Panc1 (cell line): Measurements from ENCODE around the gene SRSF2. TPM values are rescaled to one million over a fixed set of nuclear protein-coding genes. Genes with fewer than 3 reads are reported as not detected.

ENCODE experiments used
- ATAC-seq: fragments of 200-7000 bp; cut with Tn5 transposase; 2 replicates; pipeline ENCODE4 v1.9.1; 2020; ENCODE audit warnings: mild to moderate bottlenecking, moderate library complexity
- BruUV-seq: library from RNA; stranded (reverse); fragments of 400-500 nt; replicated peaks from 2 replicates; lab custom pipeline; 2021; lab: Mats Ljungman, UMichigan
- CTCF ChIA-PET: fragments of 300-600 bp; sonication (Branson Sonifier 250); formaldehyde crosslinking; loops from one replicate; lab custom pipeline; 2022; ENCODE audit warnings: antibody characterized with exemption; lab: Charles Lee
- POLR2A ChIA-PET: fragments of 300-600 bp; sonication (Branson Sonifier 250); formaldehyde crosslinking; loops from one replicate; lab custom pipeline; 2022; ENCODE audit warnings: antibody characterized with exemption; lab: Charles Lee
- DNase-seq: peaks from one replicate; pipeline ENCODE4 v3.0.0-alpha.2; 2010; ENCODE audit warnings: low read depth, low spot score
- H3K27ac ChIP-seq: 2 replicates; pipeline ENCODE4 v1.5.1; 2011; ENCODE audit warnings: mild to moderate bottlenecking, low read length, inconsistent platforms
- H3K27me3 ChIP-seq: fragments of 200-500 bp; sonication (Bioruptor generic); 2 replicates; pipeline ENCODE4 v1.6.0; 2014; ENCODE audit warnings: low read length, inconsistent platforms; ENCODE audit not compliant: control insufficient read depth, insufficient read depth
- H3K36me3 ChIP-seq: fragments of 200-500 bp; sonication (Bioruptor generic); 2 replicates; pipeline ENCODE4 v1.5.1; 2014; ENCODE audit warnings: inconsistent platforms, mild to moderate bottlenecking, low read length, moderate library complexity; ENCODE audit not compliant: control insufficient read depth, insufficient read depth
- H3K4me1 ChIP-seq: 2 replicates; pipeline ENCODE4 v1.5.1; 2011; ENCODE audit warnings: inconsistent platforms, mild to moderate bottlenecking, low read length, moderate library complexity; ENCODE audit not compliant: control insufficient read depth, insufficient read depth
- H3K4me3 ChIP-seq, 2 experiments: 2 replicates each; pipeline ENCODE4 v1.5.1; 2011 to 2012; ENCODE audit warnings: low read depth in 2 of 2, low read length in 2 of 2, mild to moderate bottlenecking in 2 of 2, inconsistent platforms in 1 of 2, moderate library complexity in 1 of 2
- H3K9me3 ChIP-seq: fragments of 200-500 bp; sonication (Bioruptor generic); 2 replicates; pipeline ENCODE4 v1.5.1; 2014; ENCODE audit warnings: low read depth, mild to moderate bottlenecking, inconsistent platforms, low read length, moderate library complexity; ENCODE audit not compliant: control insufficient read depth, insufficient read depth
- CTCF ChIP-seq: fragments of 450-650 bp; IDR thresholded peaks from 2 replicates; pipeline ENCODE4 v1.5.1; 2017; ENCODE audit warnings: mild to moderate bottlenecking
- POLR2AphosphoS5 ChIP-seq: IDR thresholded peaks from 2 replicates; pipeline ENCODE4 v1.6.1; 2012; ENCODE audit warnings: mild to moderate bottlenecking, low read depth, low read length, moderate library complexity
- REST ChIP-seq, 2 experiments: IDR thresholded peaks; 2 replicates each; pipeline ENCODE4 v1.6.1; 2011 to 2012; ENCODE audit warnings: low read depth in 2 of 2, control low read depth in 1 of 2, low read length in 1 of 2, mild to moderate bottlenecking in 1 of 2, moderate library complexity in 1 of 2; ENCODE audit not compliant: insufficient read depth in 1 of 2
- SIN3A ChIP-seq: IDR thresholded peaks from 2 replicates; pipeline ENCODE4 v1.6.1; 2012; ENCODE audit warnings: low read depth, mild to moderate bottlenecking, low read length, moderate library complexity, borderline replicate concordance; ENCODE audit not compliant: insufficient read depth
- TCF7L2 ChIP-seq: IDR thresholded peaks from 2 replicates; pipeline ENCODE4 v1.6.1; 2011; ENCODE audit warnings: mild to moderate bottlenecking, low read depth, low read length, inconsistent platforms
- in situ Hi-C: cut with HindIII; loops from 2 replicates; pipeline ENCODE4 v1.10.0; 2016; ENCODE audit warnings: low sequenced_read_pairs, low pct_unique_long_range_greater_than_20kb
- intact Hi-C: fragments of 100-400 bp; cut with micrococcal nuclease; formaldehyde crosslinking; loops from one replicate; pipeline ENCODE4 v1.10.0; 2022; ENCODE audit not compliant: unreplicated experiment
- total RNA-seq: library from RNA; stranded (reverse); gene quantifications from one replicate; pipeline ENCODE4 v1.2.1, GENCODE V29; 2021; ENCODE audit not compliant: unreplicated experiment

Gene SRSF2
- total RNA-seq, 1 experiment from 2014 or later, result 436 TPM

- peak overlapping the region; percentile 5; the same call in 1 of the 2 replicates for H3K27ac ChIP-seq
- in situ Hi-C loops (no loop called here), intact Hi-C loops (no loop called here)
- ATAC-seq (peak; percentile 72), DNase-seq (no peak)
- POLR2A ChIA-PET, result interaction anchor here (0.7 kb wide), 1 partner anchor 9 kb away, joined by 7 read pairs; no protein-coding TSS in a partner anchor
- TF ChIP-seq POLR2AphosphoS5 (no peak), SIN3A (no peak), REST (IDR thresholded peaks at IDR 0.05; ENCODE audit: insufficient read depth in 1 of 2, low read depth in 2 of 2, low read length in 1 of 2) (no peak), CTCF (no peak), TCF7L2 (no peak)
- no peaks in the 10 kb centered on the region for H3K9me3 ChIP-seq
- H3K4me1 ChIP-seq, result peaks cover 22% of the 10 kb centered on the region
- peak overlapping the region; percentile 6 to 45 for H3K4me3 ChIP-seq
- BruUV-seq, result no TSS peak
- no peaks in the 10 kb centered on the region for H3K36me3 ChIP-seq
- CTCF ChIA-PET, result interaction anchor here (0.5 to 0.7 kb wide), 3 partner anchors 16 to 71 kb away, joined by 3 to 7 read pairs (median 3); partner anchors contain the start of gene MXRA7
- H3K27me3 ChIP-seq, result no peaks in the 10 kb centered on the region
Measured at GRCh38 chr17:76695059-76695831, 41.9 kb downstream of the SRSF2 start.

- no peak for TF ChIP-seq CTCF
- no peak for TF ChIP-seq TCF7L2
- TF ChIP-seq POLR2AphosphoS5, result no peak
- no peak for TF ChIP-seq REST (IDR thresholded peaks at IDR 0.05; ENCODE audit: insufficient read depth in 1 of 2, low read depth in 2 of 2, low read length in 1 of 2)
- TF ChIP-seq SIN3A, result no peak
- Histone ChIP-seq H3K27ac (no peak overlapping the region), H3K4me1 (peaks cover 26% of the 10 kb centered on the region), H3K36me3 (no peaks in the 10 kb centered on the region), H3K27me3 (no peaks in the 10 kb centered on the region), H3K9me3 (no peaks in the 10 kb centered on the region), H3K4me3 (no peak overlapping the region)
- no peak for DNase-seq
- CTCF ChIA-PET, result no interaction called here
- in situ Hi-C loops (no loop called here), intact Hi-C loops (no loop called here)
- BruUV-seq, result no TSS peak
- POLR2A ChIA-PET, result no interaction called here
- ATAC-seq, result no peak
Measured at GRCh38 chr17:76691379-76692191, 45.5 kb downstream of the SRSF2 start.
